Umbilical cord (tissue), 2 donors: ENCODE results near the gene SPATA21. TPM values are rescaled to one million over a fixed set of nuclear protein-coding genes. Genes with fewer than 3 reads are reported as not detected.
"Not testable (repeated sequence)": the region's sequence is repeated elsewhere in the genome, so short reads cannot be mapped to it uniquely, and the experiment has no call there.

Experiments used
- DNase-seq: peaks from one replicate; pipeline ENCODE4 v3.0.0-alpha.2; 2015; ENCODE audit warnings: low spot score
- total RNA-seq: library from RNA; depleted of rRNA; stranded (reverse); fragments of >200 nt; gene quantifications from one replicate; pipeline ENCODE4 v1.2.3, GENCODE V29; 2014; ENCODE audit warnings: low replicate concordance; ENCODE audit not compliant: insufficient read depth

Gene SPATA21, protein sequence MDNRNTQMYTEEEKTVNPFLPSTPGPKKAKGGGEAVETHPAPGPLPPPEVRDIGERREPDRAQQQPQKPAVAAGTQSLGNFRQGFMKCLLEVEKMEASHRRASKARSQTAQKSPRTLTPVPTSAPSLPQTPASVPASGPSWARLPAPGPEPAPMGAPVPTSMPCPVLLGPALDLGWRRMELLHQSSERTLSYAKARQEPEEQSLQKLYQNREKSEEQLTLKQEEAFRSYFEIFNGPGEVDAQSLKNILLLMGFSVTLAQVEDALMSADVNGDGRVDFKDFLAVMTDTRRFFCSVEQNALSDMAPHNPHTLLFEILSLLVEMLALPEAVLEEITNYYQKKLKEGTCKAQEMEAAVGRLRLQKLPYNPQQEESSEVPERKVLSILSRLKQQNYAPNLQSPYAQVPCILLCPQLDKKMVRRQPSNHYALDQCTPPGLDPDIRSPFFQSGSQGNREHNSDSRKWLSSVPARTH
- total RNA-seq = not detected

GRCh38 chr1:16436946-16437474 lies at the start of gene SPATA21:
Gene SPATA21, minus strand, starts transcription at chr1:16437424. Its CDS starts 6,053 bp downstream, at chr1:16431371.
- DNase-seq = no peak

- DNase-seq = not testable (repeated sequence)
These were observed 49.8 kb upstream of the SPATA21 start for GRCh38 chr1:16487011-16487410.

- not testable (repeated sequence) for DNase-seq
These were observed 49.1 kb upstream of the SPATA21 start for GRCh38 chr1:16486316-16486715.

GRCh38 chr1:16484931-16485330 lies 47.7 kb upstream of the SPATA21 start:
- no peak for DNase-seq

GRCh38 chr1:16484501-16484835 lies 47.2 kb upstream of the SPATA21 start:
- DNase-seq = no peak

DNA sequence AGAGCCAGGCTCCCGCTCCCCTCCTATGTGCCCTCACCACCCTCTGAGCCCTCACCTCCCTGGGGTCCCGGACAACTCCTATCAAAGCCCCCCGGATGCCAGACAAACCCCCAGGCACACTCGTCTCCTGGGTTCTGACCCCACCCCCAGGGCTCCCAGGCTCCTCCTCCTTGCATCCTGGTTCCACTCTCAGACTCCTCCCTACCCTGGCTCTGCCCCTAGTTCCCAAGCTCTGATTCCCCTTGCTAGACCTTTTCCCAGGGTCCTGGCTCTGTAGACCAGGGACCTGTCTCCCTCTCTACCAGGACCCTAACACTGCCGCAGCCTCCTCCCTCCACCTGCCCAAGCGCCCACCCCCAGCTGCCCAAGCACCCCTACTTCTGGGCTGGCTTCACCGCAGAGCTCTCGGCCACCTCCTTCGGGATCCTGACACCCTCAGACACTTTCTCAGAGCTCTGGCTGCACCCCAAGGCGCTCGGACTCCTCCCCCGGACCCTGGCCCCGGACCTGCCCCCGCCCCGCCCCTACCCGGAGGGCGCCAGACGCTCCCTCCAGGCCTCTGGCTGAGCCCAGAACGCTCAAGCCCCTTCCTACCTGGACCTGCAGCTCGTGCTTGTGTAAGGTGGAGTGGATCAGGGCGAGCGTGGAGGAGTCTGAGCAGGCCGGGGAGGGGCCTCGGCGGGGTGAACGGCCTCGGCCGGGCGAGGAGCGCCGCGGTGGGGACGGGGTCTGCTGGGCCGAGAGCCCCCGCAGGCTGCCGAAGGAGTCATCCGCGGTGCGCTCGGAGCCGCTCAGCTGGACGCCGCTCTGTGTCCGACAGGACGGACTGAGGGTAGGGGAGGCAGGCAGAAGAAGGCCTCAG lies 46.6 kb upstream of the SPATA21 start:
- not testable (repeated sequence) for DNase-seq

GRCh38 chr1:16483146-16483545 lies 45.9 kb upstream of the SPATA21 start:
- not testable (repeated sequence) for DNase-seq

- DNase-seq = no peak
These were observed 40.9 kb upstream of the SPATA21 start for GRCh38 chr1:16478091-16478490.

DNA sequence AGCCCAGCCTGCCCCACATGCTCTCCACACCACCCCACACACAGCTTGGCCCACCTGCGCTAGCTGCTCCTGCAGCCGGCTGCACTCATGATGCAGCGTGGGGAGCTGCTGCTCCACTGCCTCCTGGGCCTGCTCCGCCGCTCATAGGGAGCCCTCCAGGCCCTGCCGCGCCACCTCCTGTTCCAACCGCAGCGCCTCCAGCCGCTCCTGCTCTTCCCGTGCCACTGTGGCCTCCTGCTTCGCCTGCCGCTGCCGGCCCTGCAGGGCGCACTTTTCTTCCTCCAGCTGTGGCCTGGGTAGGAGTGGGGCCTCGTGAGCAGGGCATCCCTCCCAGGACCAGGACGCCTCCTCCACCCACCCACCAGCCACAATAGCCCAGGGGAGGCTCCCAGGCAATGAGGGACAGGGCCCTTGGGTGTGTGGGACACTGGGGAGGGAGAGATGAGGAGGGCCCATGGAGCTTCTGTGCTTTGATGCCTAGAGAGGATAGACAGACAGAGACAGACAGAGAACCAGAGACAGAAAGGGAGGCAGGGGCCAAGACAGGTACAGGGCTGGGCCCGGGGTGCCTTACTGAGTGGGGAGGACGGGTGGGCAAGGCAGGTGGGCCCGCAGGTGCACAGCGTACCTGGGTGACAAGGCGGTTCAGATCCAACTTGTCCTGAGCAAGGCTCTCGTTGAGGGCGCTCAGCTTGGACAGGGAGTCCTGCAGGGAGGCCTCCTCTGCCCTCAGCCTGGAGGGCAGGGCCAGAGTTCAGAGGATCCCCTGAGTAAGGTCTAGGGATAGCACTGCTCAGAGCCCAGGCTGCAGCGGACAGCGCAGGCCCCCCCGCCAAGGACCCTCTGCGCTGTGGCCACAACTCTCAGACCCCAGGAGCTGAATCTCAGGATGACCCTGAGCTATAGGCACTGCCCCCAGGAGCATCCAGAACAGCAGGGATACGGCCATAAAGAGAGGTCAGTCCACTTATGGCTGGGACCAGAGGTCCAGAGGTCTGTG lies 38.8 kb upstream of the SPATA21 start:
- DNase-seq = not testable (repeated sequence)

DNA sequence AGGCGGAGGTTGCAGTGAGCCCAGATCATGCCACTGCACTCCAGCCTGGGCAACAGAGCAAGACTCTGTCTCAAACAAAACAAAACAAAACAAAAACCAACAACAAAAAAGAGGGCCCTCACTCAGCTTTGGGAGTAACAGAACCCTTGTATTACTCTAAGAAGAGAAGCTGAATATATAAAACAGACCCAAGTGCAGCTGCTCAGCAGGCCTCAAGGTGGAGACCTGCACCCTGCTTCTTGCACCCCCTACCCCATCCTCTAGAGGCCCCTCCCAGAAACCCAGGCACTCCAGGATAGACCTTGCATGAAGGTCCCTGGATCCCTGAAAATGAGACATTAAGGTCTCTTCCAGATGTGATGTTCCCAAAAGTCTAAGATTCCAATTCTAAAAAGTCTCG lies 37.7 kb upstream of the SPATA21 start:
- not testable (repeated sequence) for DNase-seq

DNA sequence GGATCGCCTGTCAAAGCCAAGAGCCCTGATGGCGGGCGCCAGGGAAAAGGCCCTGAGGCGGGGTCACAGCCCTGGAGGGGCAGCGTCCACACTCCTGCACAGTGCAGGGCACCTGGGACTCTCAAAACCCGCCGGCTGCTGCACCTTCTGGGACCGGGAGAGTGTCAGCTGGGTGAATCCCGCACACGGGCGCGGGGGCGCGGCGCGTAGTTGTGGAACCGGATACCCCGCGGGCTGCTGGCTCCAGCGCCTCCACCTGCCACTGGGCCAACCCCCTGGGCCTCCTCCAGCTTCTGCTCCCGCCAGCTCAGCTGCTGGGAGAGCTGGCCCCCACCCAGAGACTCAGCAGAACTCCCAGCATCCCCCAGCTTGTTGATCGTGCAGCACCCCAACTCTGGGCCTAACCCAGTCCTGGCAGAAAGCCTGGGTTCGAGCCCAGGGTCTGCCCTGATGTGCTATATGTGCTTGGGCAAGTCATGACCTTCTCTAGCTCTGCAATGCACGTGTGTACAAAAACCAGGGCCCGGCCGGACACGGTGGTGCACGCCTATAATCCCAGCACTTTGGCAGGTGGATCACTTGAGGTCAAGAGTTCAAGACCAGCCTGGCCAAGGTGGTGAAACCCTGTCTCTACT lies 37.1 kb upstream of the SPATA21 start:
- no peak for DNase-seq

DNA sequence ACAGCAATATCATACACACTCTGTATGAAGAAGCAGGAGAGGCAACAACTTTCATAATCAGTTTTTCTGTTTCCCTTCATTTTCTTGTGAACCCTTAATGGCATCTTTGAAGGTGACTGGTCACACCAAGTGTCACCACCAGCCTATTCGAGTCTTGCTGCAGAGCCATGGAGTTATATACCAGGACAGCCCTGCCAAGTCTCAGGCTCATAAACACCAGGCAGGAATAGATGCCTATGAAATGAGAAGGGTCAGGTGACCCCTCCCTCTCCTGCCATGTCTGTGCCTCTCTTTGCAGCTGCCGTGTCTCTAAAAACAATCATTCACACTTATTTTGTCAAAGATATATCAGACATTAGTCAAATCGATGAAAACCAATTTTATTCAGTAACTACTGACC lies 31.3 kb upstream of the SPATA21 start:
- no peak for DNase-seq

DNA sequence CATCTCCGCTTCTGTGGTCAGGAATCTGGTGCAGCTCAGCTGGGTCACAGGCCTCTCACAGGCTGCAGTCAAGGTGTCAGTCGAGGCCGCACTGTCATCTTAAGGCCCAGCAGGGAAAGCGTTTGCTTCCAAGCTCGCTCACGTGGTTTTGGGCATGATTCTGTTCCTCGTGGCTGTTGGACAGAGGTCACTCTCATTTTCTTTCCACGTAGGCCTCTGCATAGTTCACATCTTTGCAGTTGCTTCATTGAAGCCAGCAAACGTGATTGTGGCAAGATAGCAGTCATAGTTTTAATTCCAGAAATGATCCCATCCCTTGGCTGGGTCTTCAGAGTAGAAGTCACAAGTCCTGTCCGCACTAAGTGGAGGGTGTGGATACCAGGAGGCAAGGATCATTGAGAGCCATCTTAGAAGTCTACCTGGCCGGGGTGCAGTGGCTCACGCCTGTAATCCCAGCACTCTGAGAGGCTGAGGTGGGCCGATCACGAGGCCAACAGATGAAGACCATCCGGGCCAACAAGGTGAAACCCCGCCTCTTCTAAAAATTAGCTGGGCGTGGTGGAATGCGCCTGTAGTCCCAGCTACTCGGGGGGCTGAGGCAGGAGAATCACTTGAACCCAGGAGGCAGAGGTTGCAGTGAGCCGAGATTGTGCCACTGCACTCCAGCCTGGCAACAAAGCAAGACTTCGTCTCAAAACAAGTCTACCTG lies 27.8 kb upstream of the SPATA21 start:
- DNase-seq = no peak

DNA sequence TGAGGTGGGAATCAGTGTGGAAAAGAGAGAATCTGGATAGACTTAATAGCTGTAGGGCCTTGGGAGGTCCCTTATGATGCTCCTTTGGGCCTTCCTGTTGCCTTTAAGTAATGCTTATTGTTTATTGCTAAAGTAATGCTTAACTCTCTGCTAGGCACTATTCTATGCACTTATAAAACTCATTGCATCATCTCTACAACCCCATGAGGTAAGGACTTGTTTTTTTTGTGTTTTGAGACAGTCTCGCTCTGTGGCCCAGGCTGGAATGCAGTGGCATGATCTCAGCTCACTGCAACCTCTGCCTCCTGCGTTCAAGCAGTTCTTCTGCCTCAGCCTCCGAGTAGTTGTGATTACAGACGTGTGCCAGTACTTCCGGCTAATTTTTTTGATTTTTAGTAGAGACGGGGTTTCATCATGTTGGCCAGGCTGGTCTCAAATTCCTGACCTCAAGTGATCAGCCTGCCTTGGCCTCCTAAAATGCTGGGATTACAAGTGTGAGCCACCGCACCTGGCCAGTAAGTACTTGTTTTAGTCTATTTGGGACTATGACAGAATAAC lies 25.6 kb upstream of the SPATA21 start:
- no peak for DNase-seq

GRCh38 chr1:16461681-16462080 lies 24.5 kb upstream of the SPATA21 start:
- no peak for DNase-seq

- no peak for DNase-seq
These were observed 22.2 kb upstream of the SPATA21 start for GRCh38 chr1:16459352-16459925.

DNA sequence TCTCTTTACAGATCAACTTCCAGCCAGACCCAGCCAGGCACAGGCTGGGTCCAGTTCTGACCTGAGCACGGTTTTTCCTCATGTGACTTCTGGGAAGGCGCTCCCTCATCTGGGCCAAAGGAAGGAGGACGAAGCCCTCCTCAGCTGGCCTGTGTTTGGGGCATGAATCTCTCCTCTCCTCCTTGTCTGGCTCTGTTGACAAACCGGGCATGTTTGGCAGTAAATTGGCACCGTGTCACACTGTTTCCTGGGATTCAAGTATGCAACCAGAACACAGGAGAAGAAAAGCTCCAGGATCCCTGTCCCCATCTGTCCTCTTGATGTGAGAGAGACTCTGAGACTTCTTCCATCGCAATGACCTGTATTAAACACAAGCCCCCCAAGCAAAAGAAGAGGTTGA lies 21.6 kb upstream of the SPATA21 start:
- no peak for DNase-seq

- not testable (repeated sequence) for DNase-seq
These were observed 18.9 kb upstream of the SPATA21 start for GRCh38 chr1:16456151-16456550.

GRCh38 chr1:16454909-16455308 lies 17.7 kb upstream of the SPATA21 start:
- not testable (repeated sequence) for DNase-seq
